ENCODE results near the gene FLNC.

- TF ChIP-seq CTCF (conservative IDR thresholded peaks at IDR 0.05; ENCODE audit: low read length) (no peak; the same call in 1 of the 2 replicates), EZH2phosphoT487 (IDR thresholded peaks at IDR 0.05; ENCODE audit: borderline replicate concordance) (no peak)
These were observed 39.1 kb downstream of the FLNC start for GRCh38 chr7:128869138-128869943.
